ENCODE results near the gene LHPP. TPM values are rescaled to one million over a fixed set of nuclear protein-coding genes. Genes with fewer than 3 reads are reported as not detected.

LHPP gene
- total and polyA plus RNA-seq, 4 donors = 11.5 to 22.0 (median 18.6) TPM

DNA sequence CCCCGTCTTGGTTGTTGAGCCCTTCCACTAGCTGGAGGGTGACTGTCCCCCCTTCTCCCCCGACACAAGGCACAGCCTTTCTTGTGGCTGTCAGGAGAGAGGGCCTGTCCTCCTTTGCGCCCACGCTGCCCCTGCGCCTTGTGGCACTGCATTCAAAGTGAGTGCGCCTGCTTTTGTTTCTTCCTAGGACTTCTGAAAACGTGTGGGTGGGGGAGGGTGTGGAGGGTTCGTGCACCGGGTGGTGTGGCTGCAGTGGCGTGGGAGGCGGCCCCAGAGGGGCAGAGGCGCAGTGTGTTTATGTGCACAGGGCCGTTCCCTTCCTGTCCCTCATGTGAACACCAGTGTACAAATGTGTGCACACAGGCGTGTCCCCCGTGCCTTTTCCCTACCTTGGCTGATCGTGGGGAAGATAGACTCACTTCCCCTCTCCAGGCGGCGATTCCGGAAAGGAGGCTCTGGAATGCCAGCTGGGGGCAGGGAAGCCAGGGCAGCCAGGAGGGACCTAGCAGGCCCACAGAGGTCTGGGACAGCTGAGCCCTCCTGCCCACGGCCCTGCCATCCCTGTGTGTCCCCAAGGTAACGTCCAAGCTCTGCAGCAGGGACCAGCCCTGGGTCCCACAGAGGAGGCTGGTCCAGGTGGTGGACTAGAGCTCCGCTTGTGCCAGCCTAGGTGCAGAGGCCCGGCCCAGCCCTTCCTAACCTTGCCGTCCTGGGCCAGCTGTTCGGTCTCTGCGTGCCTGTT lies 88.8 kb downstream of the LHPP start:
- intact Hi-C loops (cut with DNase I) = no loop called here
- no peak for ATAC-seq (ENCODE audit: low FRiP score)
- WGBS, 2 donors = 92 to 94% methylated on average over 26 of the region's 26 CpGs

DNA sequence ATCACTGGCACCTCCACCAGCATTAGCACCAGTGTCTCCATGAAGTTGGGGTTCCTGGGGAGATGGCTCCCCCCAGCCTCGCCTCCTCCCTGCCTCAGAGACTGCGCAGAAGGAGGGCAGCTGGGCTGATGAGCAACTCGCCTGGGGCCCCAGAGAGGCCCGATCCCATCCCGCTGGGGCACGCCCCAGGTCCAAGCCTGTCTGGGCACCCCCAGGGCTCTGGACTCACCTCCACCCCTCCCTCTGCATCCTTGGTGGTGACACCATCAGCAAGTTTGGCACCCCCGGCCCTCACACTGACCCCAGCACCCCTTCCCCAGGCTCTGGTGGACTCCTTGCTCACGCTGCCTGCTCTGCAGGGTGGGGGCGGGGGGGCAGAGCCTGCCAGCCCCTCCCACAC lies 89.5 kb downstream of the LHPP start:
- DNase-seq = no peak
- Histone ChIP-seq H3K27me3 (ENCODE audit: control insufficient read depth in 1 of 2, insufficient read depth in 2 of 2, low read length in 1 of 2) (no peaks in the 10 kb centered on the region), H3K9me3 (ENCODE audit: control insufficient read depth, low read length) (no peaks in the 10 kb centered on the region), H3K4me3 (ENCODE audit: low read length in 2 of 2) (no peak overlapping the region), H3K27ac (ENCODE audit: low read depth in 1 of 2, low read length in 2 of 2) (no peak overlapping the region), H3K36me3 (ENCODE audit: control insufficient read depth in 1 of 2, insufficient read depth in 2 of 2, low read length in 1 of 2) (no peaks in the 10 kb centered on the region), H3K4me1 (ENCODE audit: control insufficient read depth in 1 of 2, insufficient read depth in 2 of 2, low read length in 2 of 2) (no peaks in the 10 kb centered on the region)
- intact Hi-C loops (cut with DNase I) = no loop called here
- WGBS, 2 donors = 95 to 96% methylated on average over 8 to 9 of the region's 9 CpGs
- ATAC-seq (ENCODE audit: low FRiP score) = no peak

More for the DNA sequence above, 88.8 kb downstream of the LHPP start:
- Histone ChIP-seq H3K4me1 (ENCODE audit: control insufficient read depth in 1 of 2, insufficient read depth in 2 of 2, low read length in 2 of 2) (no peaks in the 10 kb centered on the region), H3K27ac (ENCODE audit: low read depth in 1 of 2, low read length in 2 of 2) (no peak overlapping the region), H3K9me3 (ENCODE audit: control insufficient read depth, low read length) (no peaks in the 10 kb centered on the region), H3K4me3 (ENCODE audit: low read length in 2 of 2) (no peak overlapping the region), H3K27me3 (ENCODE audit: control insufficient read depth in 1 of 2, insufficient read depth in 2 of 2, low read length in 1 of 2) (no peaks in the 10 kb centered on the region), H3K36me3 (ENCODE audit: control insufficient read depth in 1 of 2, insufficient read depth in 2 of 2, low read length in 1 of 2) (no peaks in the 10 kb centered on the region)
- no peak for DNase-seq

DNA sequence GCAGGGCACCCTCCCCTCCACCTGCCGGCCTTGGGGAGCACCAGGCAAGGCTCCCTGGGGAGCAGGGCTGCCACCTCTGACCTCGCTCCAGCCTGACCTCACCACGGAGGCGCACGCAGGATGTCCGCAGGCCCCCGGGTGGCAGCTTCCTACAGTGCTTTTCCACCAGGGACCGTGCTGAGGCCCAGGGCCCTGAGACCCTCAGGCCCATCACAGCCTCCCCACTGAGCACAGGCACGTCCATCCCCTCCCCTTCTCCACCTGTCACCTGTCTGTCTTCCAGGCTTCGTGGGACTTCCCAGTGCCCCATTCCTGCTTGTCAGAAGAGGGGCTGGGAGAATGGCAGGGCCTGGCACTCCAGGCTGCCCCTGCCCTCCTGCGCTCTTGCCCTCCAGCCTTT lies 90.1 kb downstream of the LHPP start:
- intact Hi-C loops (cut with DNase I) = no loop called here

DNA sequence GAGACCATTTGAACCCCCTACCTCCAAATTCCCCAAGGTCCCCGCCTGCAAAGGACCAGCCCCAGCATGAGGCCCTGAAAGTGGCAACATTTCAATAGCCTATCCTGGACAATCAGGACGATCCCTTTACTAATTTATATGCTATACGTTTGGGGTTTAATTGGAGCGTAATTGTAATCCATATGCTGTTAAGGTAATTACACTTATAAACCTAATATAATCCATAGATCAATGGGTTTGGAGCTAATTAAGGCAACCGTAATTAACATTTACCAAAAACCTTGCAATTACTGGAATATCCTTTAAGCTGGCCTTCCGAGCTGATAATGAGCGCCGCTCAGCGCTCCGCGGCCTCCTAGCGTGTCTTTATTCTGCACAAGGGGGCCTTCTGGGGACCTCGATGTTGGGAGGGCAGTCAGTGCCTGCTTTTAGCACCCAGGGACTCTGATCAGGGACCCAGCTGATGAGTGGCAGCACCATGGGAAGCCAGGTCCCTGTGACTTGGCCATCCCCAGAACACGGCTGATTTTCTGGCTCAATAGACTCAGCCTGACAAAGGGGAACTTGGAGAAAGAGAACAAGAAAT lies 91.2 kb downstream of the LHPP start:
- H3K27ac ChIP-seq (ENCODE audit: low read depth in 1 of 2, low read length in 2 of 2) = no peak overlapping the region
- WGBS, 2 donors = 91 to 96% methylated on average over 14 of the region's 14 CpGs
- intact Hi-C loops (cut with DNase I) = no loop called here
- H3K9me3 ChIP-seq (ENCODE audit: control insufficient read depth, low read length) = no peaks in the 10 kb centered on the region
- ATAC-seq (ENCODE audit: low FRiP score) = no peak
- no peaks in the 10 kb centered on the region for H3K4me1 ChIP-seq (ENCODE audit: control insufficient read depth in 1 of 2, insufficient read depth in 2 of 2, low read length in 2 of 2)
- no peak overlapping the region for H3K4me3 ChIP-seq (ENCODE audit: low read length in 2 of 2)
- H3K27me3 ChIP-seq (ENCODE audit: control insufficient read depth in 1 of 2, insufficient read depth in 2 of 2, low read length in 1 of 2) = no peaks in the 10 kb centered on the region
- H3K36me3 ChIP-seq (ENCODE audit: control insufficient read depth in 1 of 2, insufficient read depth in 2 of 2, low read length in 1 of 2) = no peaks in the 10 kb centered on the region
- DNase-seq = no peak

More for the DNA sequence above, 90.1 kb downstream of the LHPP start:
- Histone ChIP-seq H3K27me3 (ENCODE audit: control insufficient read depth in 1 of 2, insufficient read depth in 2 of 2, low read length in 1 of 2) (no peaks in the 10 kb centered on the region), H3K4me1 (ENCODE audit: control insufficient read depth in 1 of 2, insufficient read depth in 2 of 2, low read length in 2 of 2) (no peaks in the 10 kb centered on the region), H3K9me3 (ENCODE audit: control insufficient read depth, low read length) (no peaks in the 10 kb centered on the region), H3K36me3 (ENCODE audit: control insufficient read depth in 1 of 2, insufficient read depth in 2 of 2, low read length in 1 of 2) (no peaks in the 10 kb centered on the region), H3K4me3 (ENCODE audit: low read length in 2 of 2) (no peak overlapping the region), H3K27ac (ENCODE audit: low read depth in 1 of 2, low read length in 2 of 2) (no peak overlapping the region)
- ATAC-seq (ENCODE audit: low FRiP score) (no peak), DNase-seq (no peak)
- 96 to 98% methylated on average over 11 of the region's 11 CpGs for WGBS, 2 donors

DNA sequence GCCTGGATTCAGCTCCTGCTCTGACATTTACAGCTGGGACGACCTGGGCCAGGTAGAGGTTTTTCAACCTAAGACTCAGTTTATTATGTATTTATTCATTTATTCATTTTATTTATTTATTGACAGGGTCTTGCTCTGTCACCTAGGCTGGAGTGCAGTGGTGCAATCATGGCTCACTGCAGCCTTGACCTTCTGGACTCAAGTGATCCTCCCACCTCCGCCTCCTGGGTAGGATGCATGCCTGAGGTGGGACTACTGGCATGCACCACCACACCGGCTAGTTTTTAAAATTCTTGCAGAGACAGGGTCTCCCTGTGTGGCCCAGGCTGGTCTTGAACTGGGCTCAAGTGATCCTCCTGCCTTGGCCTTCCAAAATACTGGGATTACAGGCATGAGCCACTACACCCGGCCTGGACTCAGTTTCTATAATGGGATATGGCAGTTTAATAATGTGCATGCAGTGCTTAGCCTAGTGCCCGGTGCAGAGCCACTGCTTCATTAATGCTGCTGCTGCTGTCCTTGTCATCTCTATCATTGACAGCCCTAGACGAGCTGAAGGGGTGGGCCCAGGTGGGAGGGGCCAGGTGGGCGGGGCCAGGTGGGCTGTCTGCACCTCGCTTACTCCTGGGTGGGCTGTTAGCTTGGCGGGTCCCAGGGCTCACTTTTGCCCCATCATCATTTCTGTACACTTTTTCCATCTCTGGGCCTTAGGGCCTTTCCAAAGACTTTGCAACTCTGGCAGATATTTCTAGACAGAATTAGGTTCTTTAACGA lies 92.6 kb downstream of the LHPP start:
- H3K4me3 ChIP-seq (ENCODE audit: low read length in 2 of 2) = no peak overlapping the region
- no peaks in the 10 kb centered on the region for H3K36me3 ChIP-seq (ENCODE audit: control insufficient read depth in 1 of 2, insufficient read depth in 2 of 2, low read length in 1 of 2)
- H3K4me1 ChIP-seq (ENCODE audit: control insufficient read depth in 1 of 2, insufficient read depth in 2 of 2, low read length in 2 of 2) = no peaks in the 10 kb centered on the region
- 89% methylated on average over 10 of the region's 10 CpGs for WGBS, 2 donors
- DNase-seq = no peak
- no peak for ATAC-seq (ENCODE audit: low FRiP score)
- no peaks in the 10 kb centered on the region for H3K27me3 ChIP-seq (ENCODE audit: control insufficient read depth in 1 of 2, insufficient read depth in 2 of 2, low read length in 1 of 2)
- intact Hi-C loops (cut with DNase I) = no loop called here
- no peaks in the 10 kb centered on the region for H3K9me3 ChIP-seq (ENCODE audit: control insufficient read depth, low read length)
- H3K27ac ChIP-seq (ENCODE audit: low read depth in 1 of 2, low read length in 2 of 2) = no peak overlapping the region

DNA sequence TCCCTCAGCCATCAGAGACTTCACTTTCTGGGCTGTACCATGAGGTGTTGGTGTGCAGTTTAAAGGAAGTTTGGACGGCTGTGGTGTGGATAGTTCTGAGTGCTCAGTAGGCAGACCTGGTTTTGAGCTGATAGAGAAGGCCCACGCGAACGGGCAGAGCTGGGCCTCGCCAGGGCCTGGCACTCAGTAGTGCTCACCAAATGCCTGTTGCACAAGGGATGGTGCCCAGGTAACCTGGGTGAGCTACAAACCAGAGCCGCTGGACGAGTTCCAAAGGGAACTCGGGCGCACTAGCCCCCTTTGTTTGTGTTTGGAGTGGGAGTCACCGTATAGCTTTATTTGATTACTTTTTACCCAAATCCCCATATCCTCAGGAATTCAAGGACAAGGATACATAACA lies 95.5 kb downstream of the LHPP start:
- no peaks in the 10 kb centered on the region for H3K36me3 ChIP-seq (ENCODE audit: control insufficient read depth in 1 of 2, insufficient read depth in 2 of 2, low read length in 1 of 2)
- H3K27ac ChIP-seq (ENCODE audit: low read depth in 1 of 2, low read length in 2 of 2) = no peak overlapping the region
- H3K4me3 ChIP-seq (ENCODE audit: low read length in 2 of 2) = no peak overlapping the region
- DNase-seq = peak in 1 of 2 donors; percentile 39
- H3K9me3 ChIP-seq (ENCODE audit: control insufficient read depth, low read length) = no peaks in the 10 kb centered on the region
- peaks cover 0 to 6% of the 10 kb centered on the region in 2 donors for H3K4me1 ChIP-seq (ENCODE audit: control insufficient read depth in 1 of 2, insufficient read depth in 2 of 2, low read length in 2 of 2)
- no peak for ATAC-seq (ENCODE audit: low FRiP score)
- intact Hi-C loops (cut with DNase I) = no loop called here
- H3K27me3 ChIP-seq (ENCODE audit: control insufficient read depth in 1 of 2, insufficient read depth in 2 of 2, low read length in 1 of 2) = no peaks in the 10 kb centered on the region
- 81 to 84% methylated on average over 10 of the region's 10 CpGs for WGBS, 2 donors

DNA sequence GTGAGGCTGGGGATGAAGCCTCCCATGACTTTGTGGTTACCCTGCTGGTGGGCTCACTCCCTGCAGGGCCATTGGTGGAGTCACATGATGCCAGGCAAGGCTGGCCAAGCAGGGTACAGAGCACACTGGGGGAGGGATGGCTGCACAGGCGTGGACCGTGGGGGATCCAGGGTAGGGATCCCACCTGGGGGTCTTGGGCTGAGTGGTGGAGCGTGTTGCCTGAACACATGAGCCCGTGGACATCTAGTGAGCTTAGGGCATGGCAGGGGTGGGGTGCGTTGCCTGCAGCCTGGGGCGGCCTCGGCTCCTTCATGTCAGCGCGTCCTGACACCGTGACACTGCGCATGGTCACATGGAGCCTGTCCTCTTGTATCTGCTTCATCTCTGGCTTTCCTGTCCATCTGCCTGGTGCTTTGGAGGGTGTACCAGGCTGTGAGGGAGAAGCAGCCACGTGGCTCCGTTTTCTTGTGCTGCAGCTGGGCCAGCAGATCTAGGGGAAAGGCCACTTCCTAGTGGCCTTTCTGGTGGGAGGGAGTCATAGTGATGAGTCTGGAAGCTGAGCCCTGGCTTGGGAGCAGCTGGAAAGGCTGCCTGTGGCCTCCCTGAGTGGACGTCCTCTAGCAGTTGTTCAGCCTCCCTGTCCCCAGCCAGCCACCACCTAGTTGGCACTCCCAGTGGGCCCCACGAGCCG lies 96.2 kb downstream of the LHPP start:
- Histone ChIP-seq H3K27me3 (ENCODE audit: control insufficient read depth in 1 of 2, insufficient read depth in 2 of 2, low read length in 1 of 2) (no peaks in the 10 kb centered on the region), H3K9me3 (ENCODE audit: control insufficient read depth, low read length) (no peaks in the 10 kb centered on the region), H3K4me1 (ENCODE audit: control insufficient read depth in 1 of 2, insufficient read depth in 2 of 2, low read length in 2 of 2) (peaks cover 0 to 6% of the 10 kb centered on the region in 2 donors), H3K27ac (ENCODE audit: low read depth in 1 of 2, low read length in 2 of 2) (no peak overlapping the region), H3K36me3 (ENCODE audit: control insufficient read depth in 1 of 2, insufficient read depth in 2 of 2, low read length in 1 of 2) (no peaks in the 10 kb centered on the region), H3K4me3 (ENCODE audit: low read length in 2 of 2) (no peak overlapping the region)
- ATAC-seq (ENCODE audit: low FRiP score) (no peak), DNase-seq (peak; percentile 48 to 59)
- intact Hi-C loops (cut with DNase I) = no loop called here
- WGBS, 2 donors = 96 to 98% methylated on average over 16 of the region's 16 CpGs

DNA sequence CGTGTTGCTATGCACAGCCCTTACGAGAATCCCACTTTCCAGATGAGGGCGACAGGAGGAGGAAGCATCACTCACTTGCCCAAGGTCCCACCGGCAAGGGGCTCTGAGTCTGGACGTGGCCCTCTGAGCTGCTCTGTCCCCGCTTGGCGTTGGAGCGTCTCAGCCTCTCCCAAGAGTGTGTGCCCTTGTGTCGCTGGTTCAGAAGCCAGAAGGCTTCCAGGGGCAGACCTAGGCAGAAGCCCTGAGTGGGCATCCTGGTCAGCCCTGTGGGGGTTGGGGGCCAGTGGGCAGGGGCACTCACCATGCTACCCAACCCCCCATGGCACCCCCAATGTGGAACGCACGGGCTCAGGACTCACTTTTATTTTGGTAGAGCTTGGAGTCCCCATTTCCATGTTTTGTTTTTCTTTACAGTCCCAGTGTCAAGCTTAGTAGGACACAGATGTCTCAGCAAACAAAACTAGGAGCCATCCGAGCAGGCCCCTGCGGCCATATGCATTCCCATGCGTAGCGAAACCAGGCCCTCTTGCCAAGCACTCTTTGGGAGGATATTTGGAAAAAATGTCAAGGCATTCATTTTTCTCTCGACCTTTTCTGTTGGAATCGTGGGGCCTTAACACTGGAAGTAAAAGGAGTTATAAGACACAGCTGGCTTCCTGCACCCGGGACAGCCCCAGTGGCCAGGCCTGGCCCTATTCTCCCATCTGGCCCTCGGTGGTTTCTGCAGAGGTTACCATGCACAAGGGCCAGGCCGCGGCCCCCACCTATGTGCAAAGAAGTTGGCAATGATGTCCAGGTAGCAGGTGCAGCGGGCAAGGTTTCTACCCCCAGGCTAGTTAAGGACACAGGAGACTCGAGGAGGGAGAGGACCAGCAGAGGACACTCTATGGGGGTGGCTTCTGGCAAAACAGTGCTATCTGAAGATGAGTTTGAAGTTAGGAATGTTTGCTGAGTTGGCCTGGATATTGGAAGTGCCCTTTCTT lies 97.0 kb downstream of the LHPP start:
- WGBS, 2 donors = 93 to 95% methylated on average over 23 of the region's 23 CpGs
- intact Hi-C loops (cut with DNase I) = no loop called here
- H3K4me1 ChIP-seq (ENCODE audit: control insufficient read depth in 1 of 2, insufficient read depth in 2 of 2, low read length in 2 of 2) = peaks cover 0 to 6% of the 10 kb centered on the region in 2 donors
- H3K27me3 ChIP-seq (ENCODE audit: control insufficient read depth in 1 of 2, insufficient read depth in 2 of 2, low read length in 1 of 2) = no peaks in the 10 kb centered on the region
- H3K36me3 ChIP-seq (ENCODE audit: control insufficient read depth in 1 of 2, insufficient read depth in 2 of 2, low read length in 1 of 2) = no peaks in the 10 kb centered on the region
- H3K27ac ChIP-seq (ENCODE audit: low read depth in 1 of 2, low read length in 2 of 2) = no peak overlapping the region
- peak; percentile 23 to 56 for DNase-seq
- ATAC-seq (ENCODE audit: low FRiP score) = no peak
- H3K4me3 ChIP-seq (ENCODE audit: low read length in 2 of 2) = no peak overlapping the region
- no peaks in the 10 kb centered on the region for H3K9me3 ChIP-seq (ENCODE audit: control insufficient read depth, low read length)

All from aorta (tissue), 5 donors.